PC-9 (cell line): ENCODE measurements around the gene SOX13. TPM values are rescaled to one million over a fixed set of nuclear protein-coding genes. Genes with fewer than 3 reads are reported as not detected.
A peak's percentile ranks its signal among the peaks of the same experiment; 100 is the strongest.

Source experiments
- BruUV-seq: library from RNA; stranded (reverse); fragments of 400-500 nt; replicated peaks from 2 replicates; lab custom pipeline; 2021; lab: Mats Ljungman, UMichigan
- CTCF ChIA-PET: fragments of 300-600 bp; sonication (Branson Sonifier 250); formaldehyde crosslinking; loops from one replicate; lab custom pipeline; 2022; ENCODE audit warnings: antibody characterized with exemption; lab: Charles Lee
- POLR2A ChIA-PET: fragments of 300-600 bp; sonication (Branson Sonifier 250); formaldehyde crosslinking; loops from one replicate; lab custom pipeline; 2022; ENCODE audit warnings: antibody characterized with exemption; ENCODE audit not compliant: unreplicated experiment; lab: Charles Lee
- DNase-seq, 2 experiments: peaks; one replicate each; pipeline versions ENCODE4 v3.0.0 to v3.0.0-alpha.2; 2015 to 2022; ENCODE audit warnings: mixed read lengths in 1 of 2
- H2AFZ ChIP-seq: fragments of 200-600 bp; sonication (generic); 2 replicates; pipeline ENCODE4 v1.8.1; 2017; ENCODE audit warnings: antibody characterized with exemption
- H3F3A ChIP-seq: fragments of 200-600 bp; sonication (generic); 2 replicates; pipeline ENCODE4 v1.8.1; 2017; ENCODE audit warnings: antibody characterized with exemption, mild to moderate bottlenecking, low read depth; ENCODE audit not compliant: insufficient read depth
- H3K27ac ChIP-seq: fragments of 200-600 bp; sonication (generic); 2 replicates; pipeline ENCODE4 v1.6.1; 2016; ENCODE audit warnings: mixed run types
- H3K27me3 ChIP-seq: fragments of 200-600 bp; sonication (generic); 2 replicates; pipeline ENCODE4 v1.6.1; 2016; ENCODE audit warnings: low read depth, mixed run types; ENCODE audit not compliant: insufficient read depth
- H3K36me3 ChIP-seq: fragments of 200-600 bp; sonication (generic); 2 replicates; pipeline ENCODE4 v1.6.1; 2016; ENCODE audit warnings: low read depth, mixed run types
- H3K4me1 ChIP-seq: fragments of 200-600 bp; sonication (generic); replicated peaks from 2 replicates; pipeline ENCODE4 v1.6.1; 2016; ENCODE audit warnings: mixed run types; ENCODE audit not compliant: insufficient read depth
- H3K4me2 ChIP-seq: fragments of 200-600 bp; sonication (generic); 2 replicates; pipeline ENCODE4 v1.6.1; 2017; ENCODE audit warnings: mixed run types
- H3K4me3 ChIP-seq: fragments of 200-600 bp; sonication (generic); 2 replicates; pipeline ENCODE4 v1.6.1; 2016; ENCODE audit warnings: mixed run types
- H3K79me2 ChIP-seq: fragments of 200-600 bp; sonication (generic); 2 replicates; pipeline ENCODE4 v1.6.1; 2017; ENCODE audit warnings: low read depth, mixed run types
- H3K9me2 ChIP-seq: fragments of 200-600 bp; sonication (generic); 2 replicates; pipeline ENCODE4 v1.8.1; 2017; ENCODE audit warnings: mild to moderate bottlenecking; ENCODE audit not compliant: insufficient read depth
- H3K9me3 ChIP-seq: fragments of 200-600 bp; sonication (generic); 2 replicates; pipeline ENCODE4 v1.8.1; 2016; ENCODE audit warnings: low read depth; ENCODE audit not compliant: insufficient read depth
- H4K20me1 ChIP-seq: fragments of 200-600 bp; sonication (generic); 2 replicates; pipeline ENCODE4 v1.8.1; 2017; ENCODE audit not compliant: insufficient read depth
- EZH2 ChIP-seq: fragments of 200-600 bp; sonication (generic); IDR thresholded peaks from 2 replicates; pipeline ENCODE4 v1.8.0; 2017; ENCODE audit warnings: antibody characterized with exemption, low read depth
- intact Hi-C: fragments of 100-400 bp; cut with micrococcal nuclease; formaldehyde crosslinking; loops from one replicate; pipeline ENCODE4 v1.10.0; 2022; ENCODE audit not compliant: unreplicated experiment
- total RNA-seq: library from RNA; stranded (reverse); gene quantifications from 2 replicates; pipeline ENCODE4 v1.2.3, GENCODE V29; 2021
- TF ChIP-seq, protein P1 (sequence below): fragments of 200-600 bp; sonication (generic); conservative IDR thresholded peaks from 2 replicates; pipeline ENCODE4 v1.6.1; 2017; ENCODE audit warnings: mixed run types, antibody characterized with exemption, mild to moderate bottlenecking, moderate library complexity

SOX13 gene
- total RNA-seq, 1 experiment from 2014 or later = 89.9 TPM

DNA sequence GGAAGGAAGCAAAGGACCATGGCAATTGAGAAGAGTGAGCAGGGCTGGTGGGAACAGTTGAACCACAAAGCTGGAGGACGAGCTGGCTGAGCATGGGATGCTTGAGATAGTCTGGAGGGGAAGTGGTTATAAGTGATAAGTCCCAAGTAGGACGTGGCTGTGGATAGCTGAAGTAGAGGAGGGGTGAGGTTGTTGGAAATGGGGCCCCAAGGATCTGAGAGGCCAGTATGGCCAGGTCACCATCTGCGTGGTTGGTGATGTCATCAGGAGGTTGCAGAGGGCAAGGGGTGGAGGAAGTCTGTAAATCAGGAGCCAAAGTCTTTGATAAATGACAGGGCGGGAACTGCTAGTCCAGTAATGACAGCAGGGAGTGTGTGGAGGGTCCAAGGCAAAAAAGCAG lies 104.2 kb downstream of the SOX13 start:
- POLR2A ChIA-PET = no interaction called here
- no peak for TF ChIP-seq EZH2
- TF ChIP-seq, protein P1, sequence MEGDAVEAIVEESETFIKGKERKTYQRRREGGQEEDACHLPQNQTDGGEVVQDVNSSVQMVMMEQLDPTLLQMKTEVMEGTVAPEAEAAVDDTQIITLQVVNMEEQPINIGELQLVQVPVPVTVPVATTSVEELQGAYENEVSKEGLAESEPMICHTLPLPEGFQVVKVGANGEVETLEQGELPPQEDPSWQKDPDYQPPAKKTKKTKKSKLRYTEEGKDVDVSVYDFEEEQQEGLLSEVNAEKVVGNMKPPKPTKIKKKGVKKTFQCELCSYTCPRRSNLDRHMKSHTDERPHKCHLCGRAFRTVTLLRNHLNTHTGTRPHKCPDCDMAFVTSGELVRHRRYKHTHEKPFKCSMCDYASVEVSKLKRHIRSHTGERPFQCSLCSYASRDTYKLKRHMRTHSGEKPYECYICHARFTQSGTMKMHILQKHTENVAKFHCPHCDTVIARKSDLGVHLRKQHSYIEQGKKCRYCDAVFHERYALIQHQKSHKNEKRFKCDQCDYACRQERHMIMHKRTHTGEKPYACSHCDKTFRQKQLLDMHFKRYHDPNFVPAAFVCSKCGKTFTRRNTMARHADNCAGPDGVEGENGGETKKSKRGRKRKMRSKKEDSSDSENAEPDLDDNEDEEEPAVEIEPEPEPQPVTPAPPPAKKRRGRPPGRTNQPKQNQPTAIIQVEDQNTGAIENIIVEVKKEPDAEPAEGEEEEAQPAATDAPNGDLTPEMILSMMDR = no peak
- H3K27me3 ChIP-seq = no peaks in the 10 kb centered on the region
- peaks cover 53% of the 10 kb centered on the region for H3K79me2 ChIP-seq
- intact Hi-C loops = no loop called here
- CTCF ChIA-PET = interaction anchor here (1.2 kb wide), 1 partner anchor 8 kb away, joined by 3 read pairs; no protein-coding TSS in a partner anchor
- DNase-seq = no peak
- no peaks in the 10 kb centered on the region for H4K20me1 ChIP-seq
- H3K4me3 ChIP-seq = peak overlapping the region; percentile 82
- H3K4me1 ChIP-seq = peaks cover 79% of the 10 kb centered on the region
- no peaks in the 10 kb centered on the region; the same call in 1 of the 2 replicates for H3K9me3 ChIP-seq
- H3F3A ChIP-seq = peaks cover 11% of the 10 kb centered on the region; the same call in 1 of the 2 replicates
- H3K4me2 ChIP-seq = peak overlapping the region; percentile 97
- H3K36me3 ChIP-seq = peaks cover 10% of the 10 kb centered on the region
- H3K9me2 ChIP-seq = no peaks in the 10 kb centered on the region
- H3K27ac ChIP-seq = no peak overlapping the region
- no peak overlapping the region for H2AFZ ChIP-seq
- BruUV-seq = no TSS peak

Other genes with a start within 250 kb of the SOX13 start
- gene SNRPE, start 211.5 kb upstream of the SOX13 start, total RNA-seq = 201 and 218 TPM in 2 replicates
- 16.3 and 18.3 TPM in 2 replicates for gene ETNK2, start 78.9 kb downstream of the SOX13 start, total RNA-seq
- 0.81 TPM in 1 of 2 replicates, not detected in the other for gene REN, start 93.2 kb downstream of the SOX13 start, total RNA-seq
- 4.0 and 5.2 TPM in 2 replicates for gene KISS1, start 123.4 kb downstream of the SOX13 start, total RNA-seq
- gene GOLT1A, start 140.9 kb downstream of the SOX13 start, total RNA-seq = 18.7 and 22.8 TPM in 2 replicates